Uterus (tissue), 2 donors: ENCODE data around the gene AHR.
"Not testable (repeated sequence)": the region's sequence is repeated elsewhere in the genome, so short reads cannot be mapped to it uniquely, and the experiment has no call there.

Source experiments
- CTCF ChIP-seq, 4 experiments: fragments of 200-600 bp in 2 of 4; fragments of 450-650 bp in 2 of 4; sonication (generic) in 2 of 4; IDR thresholded peaks; one replicate each; pipeline ENCODE4 v1.5.1; 2016 to 2019; ENCODE audit warnings: antibody characterized with exemption in 4 of 4, mild to moderate bottlenecking in 2 of 4, moderate library complexity in 1 of 4
- POLR2A ChIP-seq, 2 donors: fragments of 450-650 bp; IDR thresholded peaks; one replicate each; pipeline ENCODE4 v1.6.1; 2016; ENCODE audit warnings: antibody characterized with exemption in 2 of 2, mild to moderate bottlenecking in 1 of 2, moderate library complexity in 1 of 2

GRCh38 chr7:17353650-17354419, 55.4 kb downstream of the AHR start:
- not testable (repeated sequence) for TF ChIP-seq POLR2A, CTCF (IDR thresholded peaks at IDR 0.05)
